Jurkat, Clone E6-1 (cell line): ENCODE results near the gene PSG11.
"Not testable (repeated sequence)": the region's sequence is repeated elsewhere in the genome, so short reads cannot be mapped to it uniquely, and the experiment has no call there.

Experiments used
- DNase-seq: peaks from one replicate; pipeline ENCODE4 v3.0.0-alpha.2; 2011; ENCODE audit warnings: low read depth, low spot score
- H3K4me3 ChIP-seq: 2 replicates; pipeline ENCODE4 v1.5.1; 2011; ENCODE audit warnings: mild to moderate bottlenecking, low read length, control low read depth, moderate library complexity

PSG11 gene

GRCh38 chr19:42992029-42992604 is 34.2 kb downstream of the PSG11 start:
- not testable (repeated sequence) for DNase-seq, H3K4me3 ChIP-seq

- no peak overlapping the region for H3K4me3 ChIP-seq
- DNase-seq = no peak
Measured at GRCh38 chr19:42989851-42990250, 36.4 kb downstream of the PSG11 start.

- DNase-seq, H3K4me3 ChIP-seq: not testable (repeated sequence)
Measured at GRCh38 chr19:42989186-42989585, 37.1 kb downstream of the PSG11 start.

GRCh38 chr19:42988206-42988605 is 38.1 kb downstream of the PSG11 start:
- not testable (repeated sequence) for DNase-seq

GRCh38 chr19:42985588-42985987 is 40.7 kb downstream of the PSG11 start:
- H3K4me3 ChIP-seq = no peak overlapping the region
- DNase-seq = no peak

More at GRCh38 chr19:42988206-42988605, 38.1 kb downstream of the PSG11 start:
- not testable (repeated sequence) for H3K4me3 ChIP-seq

GRCh38 chr19:42982111-42982510 is 44.2 kb downstream of the PSG11 start:
- H3K4me3 ChIP-seq, DNase-seq: not testable (repeated sequence)

GRCh38 chr19:42971451-42971850 is 54.8 kb downstream of the PSG11 start:
- DNase-seq, H3K4me3 ChIP-seq: not testable (repeated sequence)

GRCh38 chr19:42965176-42965575 is 61.1 kb downstream of the PSG11 start:
- DNase-seq = no peak
- H3K4me3 ChIP-seq = no peak overlapping the region

- DNase-seq = no peak
- no peak overlapping the region for H3K4me3 ChIP-seq
Measured at GRCh38 chr19:42961119-42961518, 65.2 kb downstream of the PSG11 start.
